GM13977 (cell line): Measurements from ENCODE around the gene EXOC4.

Experiments
- DNase-seq: peaks from one replicate; pipeline ENCODE4 v3.0.0; 2012; ENCODE audit warnings: low spot score
- in situ Hi-C: fragments of 300-500 bp; cut with MboI; formaldehyde crosslinking; loops from one replicate; pipeline ENCODE4 v1.12.0; 2022; ENCODE audit warnings: low sequenced_read_pairs, low pct_unique_long_range_greater_than_20kb, mixed read lengths, inconsistent platforms; ENCODE audit not compliant: unreplicated experiment
- TF ChIP-seq, protein P1 (sequence below): IDR thresholded peaks from 2 replicates; pipeline ENCODE4 v1.5.1; 2012; ENCODE audit warnings: mild to moderate bottlenecking, control low read depth; ENCODE audit not compliant: insufficient read depth; ENCODE audit errors: extremely low read depth, missing control alignments

The EXOC4 gene

DNA sequence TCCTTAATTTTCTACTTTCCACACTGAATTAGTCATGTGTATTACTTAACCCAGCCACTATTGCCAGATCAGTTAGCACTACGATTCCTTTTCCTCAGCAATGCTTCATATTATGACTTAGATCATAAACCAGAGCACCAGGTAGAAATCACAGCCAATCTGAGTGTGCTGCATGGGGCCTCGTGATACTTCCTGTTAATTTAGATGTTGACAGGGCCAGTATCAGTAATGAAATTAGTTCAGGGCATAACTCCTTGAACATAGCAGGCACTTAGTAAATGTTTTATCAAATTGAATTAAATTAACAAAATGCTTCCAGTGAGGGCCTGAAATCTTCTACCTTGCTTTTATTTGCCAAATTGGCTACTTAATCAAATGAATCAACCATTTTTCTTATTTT, 705.0 kb downstream of the EXOC4 start:
- in situ Hi-C loops, result no loop called here
- no peak for DNase-seq
- TF ChIP-seq, protein P1, sequence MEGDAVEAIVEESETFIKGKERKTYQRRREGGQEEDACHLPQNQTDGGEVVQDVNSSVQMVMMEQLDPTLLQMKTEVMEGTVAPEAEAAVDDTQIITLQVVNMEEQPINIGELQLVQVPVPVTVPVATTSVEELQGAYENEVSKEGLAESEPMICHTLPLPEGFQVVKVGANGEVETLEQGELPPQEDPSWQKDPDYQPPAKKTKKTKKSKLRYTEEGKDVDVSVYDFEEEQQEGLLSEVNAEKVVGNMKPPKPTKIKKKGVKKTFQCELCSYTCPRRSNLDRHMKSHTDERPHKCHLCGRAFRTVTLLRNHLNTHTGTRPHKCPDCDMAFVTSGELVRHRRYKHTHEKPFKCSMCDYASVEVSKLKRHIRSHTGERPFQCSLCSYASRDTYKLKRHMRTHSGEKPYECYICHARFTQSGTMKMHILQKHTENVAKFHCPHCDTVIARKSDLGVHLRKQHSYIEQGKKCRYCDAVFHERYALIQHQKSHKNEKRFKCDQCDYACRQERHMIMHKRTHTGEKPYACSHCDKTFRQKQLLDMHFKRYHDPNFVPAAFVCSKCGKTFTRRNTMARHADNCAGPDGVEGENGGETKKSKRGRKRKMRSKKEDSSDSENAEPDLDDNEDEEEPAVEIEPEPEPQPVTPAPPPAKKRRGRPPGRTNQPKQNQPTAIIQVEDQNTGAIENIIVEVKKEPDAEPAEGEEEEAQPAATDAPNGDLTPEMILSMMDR, result no peak

DNA sequence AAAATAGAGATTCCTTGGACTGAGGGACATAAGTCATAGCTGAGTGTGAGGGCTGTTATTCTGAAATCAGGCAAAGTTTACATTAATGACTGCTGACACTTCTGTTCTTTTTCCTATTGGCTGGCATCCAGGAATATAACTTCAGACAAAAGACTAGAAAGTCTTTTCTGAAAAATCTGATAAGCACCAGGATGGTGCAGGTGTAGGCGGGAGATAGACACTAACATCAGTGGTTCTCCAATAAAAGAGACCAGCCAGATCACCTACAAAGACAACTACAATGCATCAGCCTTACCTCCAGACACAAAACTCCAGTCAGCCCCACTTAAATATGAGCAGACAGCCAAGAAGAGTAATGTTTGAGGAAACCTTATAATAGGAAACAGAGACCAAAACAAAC, 705.9 kb downstream of the EXOC4 start:
- TF ChIP-seq, protein P1, result no peak
- in situ Hi-C loops, result no loop called here
- no peak for DNase-seq

DNA sequence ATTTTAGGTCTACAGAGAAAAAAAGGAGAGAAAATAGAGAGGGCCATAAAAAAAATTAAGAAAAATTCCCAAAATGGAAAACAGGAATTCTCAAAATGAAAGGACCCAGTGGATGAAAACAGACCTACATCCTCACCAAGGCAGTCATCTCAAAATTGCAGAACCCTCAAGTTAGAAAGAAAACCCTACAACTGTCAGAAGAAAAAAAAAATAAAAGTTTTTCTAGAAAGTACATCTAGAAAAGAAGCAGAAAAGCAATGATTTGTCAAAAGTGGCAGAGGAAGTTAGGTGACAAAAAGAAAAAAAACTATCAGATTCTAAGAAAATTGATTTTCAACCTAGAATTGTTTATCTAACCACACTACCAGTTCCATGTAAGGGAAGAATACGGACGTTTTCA, 706.6 kb downstream of the EXOC4 start:
- in situ Hi-C loops, result no loop called here
- TF ChIP-seq, protein P1, result no peak

DNA sequence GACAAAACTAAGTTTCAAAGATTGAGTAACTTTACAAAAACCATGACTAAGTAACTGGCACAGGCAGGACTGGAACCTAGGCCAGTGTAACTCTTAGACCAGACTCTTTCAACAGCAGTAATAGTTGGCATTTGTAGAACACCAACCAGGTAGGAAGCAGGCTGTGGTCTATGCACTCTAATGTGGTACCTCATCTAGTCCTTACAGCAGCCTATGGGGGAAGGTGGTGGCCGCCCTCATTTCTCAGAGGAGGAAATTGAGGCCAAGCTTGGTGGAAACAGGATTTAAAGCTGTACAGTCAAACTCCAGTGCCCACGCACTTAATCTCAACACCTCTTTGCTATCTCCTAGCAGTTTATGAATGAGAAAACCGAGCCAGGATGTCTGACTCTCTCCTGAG, 708.8 kb downstream of the EXOC4 start:
- TF ChIP-seq, protein P1, result no peak
- DNase-seq, result no peak
- in situ Hi-C loops, result no loop called here

More for the DNA sequence above, 706.6 kb downstream of the EXOC4 start:
- no peak for DNase-seq

DNA sequence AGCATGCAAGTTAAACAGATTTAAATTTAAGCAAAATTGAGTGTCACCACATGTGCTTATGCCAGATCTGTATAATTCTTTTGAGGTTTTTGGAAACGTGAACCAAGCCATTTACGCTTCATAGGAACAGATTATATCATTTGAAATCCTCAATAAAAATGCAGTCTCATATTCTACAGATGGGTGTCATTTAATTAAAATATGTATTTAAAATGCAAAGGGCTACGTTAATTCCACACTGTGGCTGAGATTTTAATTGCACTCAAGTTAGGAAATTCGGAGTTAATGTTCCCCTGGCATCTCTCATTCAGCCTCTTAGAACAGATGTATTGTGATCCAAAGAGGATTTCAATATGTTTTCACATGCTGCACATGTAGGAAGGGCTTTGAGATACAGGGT, 709.8 kb downstream of the EXOC4 start:
- in situ Hi-C loops, result no loop called here
- TF ChIP-seq, protein P1, result no peak
- no peak for DNase-seq

DNA sequence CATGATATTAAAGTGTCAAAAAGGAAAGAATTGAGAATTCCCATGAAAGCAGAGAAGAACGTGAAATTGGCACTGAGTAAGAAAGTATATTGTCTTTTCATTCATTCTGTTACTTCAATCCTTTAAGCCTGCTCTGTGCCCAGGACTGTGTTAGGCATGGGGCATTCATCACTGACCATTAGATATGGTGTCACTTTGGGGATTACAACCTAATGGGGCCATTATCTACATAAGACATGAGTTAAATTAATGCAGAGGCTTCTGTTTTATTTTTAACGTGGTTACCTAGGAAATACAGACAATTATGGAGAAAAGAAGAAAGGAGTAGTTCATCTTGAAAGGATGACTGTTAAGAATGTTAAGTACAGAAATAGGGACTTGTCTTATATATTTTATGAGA, 710.8 kb downstream of the EXOC4 start:
- TF ChIP-seq, protein P1, result no peak
- DNase-seq, result no peak
- in situ Hi-C loops, result no loop called here

DNA sequence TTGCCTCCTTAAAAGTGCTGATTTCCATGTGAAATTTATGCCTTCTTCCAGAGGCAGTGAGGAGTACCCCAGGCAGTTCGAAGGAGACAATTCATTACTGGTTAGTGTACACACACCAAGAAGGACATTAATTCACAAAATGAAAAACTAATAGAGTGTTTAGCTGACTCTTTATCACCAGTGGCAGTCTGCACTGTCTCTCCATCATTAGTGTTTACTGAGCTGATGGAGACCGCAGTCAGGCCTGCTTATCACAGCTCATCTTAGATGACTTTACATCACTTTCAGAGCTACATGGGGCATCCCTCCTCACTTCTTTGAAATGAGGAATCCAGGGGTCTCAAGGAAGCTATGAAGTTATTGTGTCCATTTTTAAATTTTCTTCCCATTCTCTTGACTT, 718.7 kb downstream of the EXOC4 start:
- no peak for DNase-seq
- in situ Hi-C loops, result no loop called here
- TF ChIP-seq, protein P1, result no peak
